NOMO-1 (cell line): ENCODE results near the gene DGCR8.

ENCODE experiments used
- DNase-seq, 2 experiments: peaks; one replicate each; lab custom pipeline; 2025; ENCODE audit not compliant: unreplicated experiment in 2 of 2; lab: John Stamatoyannopoulos, UW

DGCR8 gene

GRCh38 chr22:20079745-20080444 lies at the start of gene DGCR8:
DGCR8 (plus strand) TSS chr22:20080241; CDS start chr22:20085964, 5,723 bp downstream.
- DNase-seq, result peak; percentile 72 to 87

- no peak for DNase-seq
Measured at GRCh38 chr22:20031732-20032406, 48.2 kb upstream of the DGCR8 start.

DNA sequence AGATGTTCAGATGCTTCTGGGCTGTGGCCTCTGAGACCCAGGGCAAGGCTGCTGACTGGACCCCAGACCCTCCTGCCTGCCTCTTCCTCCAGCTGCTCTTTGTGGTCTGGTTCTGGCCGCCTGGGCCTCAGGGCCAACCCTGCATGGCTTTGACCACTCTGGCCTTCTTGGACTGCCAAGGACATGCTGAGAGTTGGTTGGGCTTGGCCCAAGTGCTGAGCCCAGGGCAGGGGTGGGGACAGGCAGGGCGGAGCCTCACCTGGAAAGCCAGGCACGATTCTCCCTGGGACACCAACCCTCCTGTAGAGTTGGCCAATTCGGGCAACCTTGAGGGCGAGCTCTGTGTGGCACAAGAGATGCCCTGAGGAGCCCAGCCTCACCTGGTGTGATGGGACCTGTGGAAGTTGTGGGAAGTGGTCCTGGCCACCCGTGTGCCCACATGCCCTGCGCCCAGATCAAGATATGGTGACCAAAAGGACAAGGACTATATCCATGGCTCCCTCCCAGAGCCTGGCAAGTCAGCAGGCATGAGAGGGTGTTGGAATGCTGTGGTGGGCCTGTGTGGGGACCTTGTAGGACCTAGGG lies 47.5 kb upstream of the DGCR8 start:
- DNase-seq, result no peak

DNA sequence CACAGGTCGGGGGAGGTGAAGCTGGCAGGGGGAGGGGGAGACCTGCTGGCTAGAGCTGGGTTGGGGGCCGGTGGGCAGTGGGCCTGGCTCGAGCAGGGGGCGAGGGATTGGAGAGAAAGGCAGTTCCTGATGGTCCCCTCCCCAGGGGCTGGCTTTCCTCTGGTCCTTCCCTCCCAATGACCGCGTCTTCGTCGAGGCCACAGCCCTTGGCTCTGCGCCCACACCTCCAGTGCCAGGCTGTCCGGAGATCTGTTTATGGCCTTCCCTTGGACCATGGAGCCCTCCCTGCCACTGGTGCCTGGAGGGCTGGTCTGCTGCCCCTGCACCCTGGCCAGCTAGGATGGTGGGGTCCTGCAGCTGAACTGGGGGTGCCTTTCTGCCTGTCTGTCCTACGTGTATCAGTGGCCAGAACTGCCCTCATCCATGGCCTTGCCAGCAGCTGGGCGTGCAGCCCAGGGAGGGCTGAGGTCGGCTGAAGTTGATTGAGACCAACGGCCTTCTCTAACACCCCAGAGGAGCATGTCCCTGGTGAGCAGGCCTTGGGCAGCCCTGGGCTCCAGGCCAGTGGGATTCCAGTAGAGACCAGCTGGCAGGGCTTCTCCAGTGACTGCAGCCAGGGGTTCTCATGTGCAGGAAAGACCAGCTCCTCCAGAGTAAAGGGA lies 46.9 kb upstream of the DGCR8 start:
- DNase-seq, result no peak

DNA sequence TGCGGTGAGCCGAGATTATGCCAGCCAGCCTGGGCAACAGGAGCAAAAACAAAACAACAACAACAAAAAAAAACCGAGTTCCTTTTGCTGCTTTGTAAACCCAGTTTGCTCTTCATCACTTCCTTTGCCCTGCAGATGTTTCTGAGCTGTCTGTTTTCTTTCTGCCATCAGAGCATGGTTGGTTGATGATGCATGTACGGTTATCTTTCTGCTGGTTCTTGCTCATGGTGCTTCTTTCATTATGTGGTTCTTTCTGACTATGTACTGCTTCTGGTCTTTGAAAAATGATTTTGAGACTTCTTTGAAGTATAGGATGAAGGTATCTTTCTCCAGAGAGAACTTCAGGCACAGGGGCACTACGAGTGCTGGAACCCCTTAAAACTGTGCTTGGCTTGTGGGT lies 45.9 kb upstream of the DGCR8 start:
- DNase-seq, result no peak

- no peak for DNase-seq
Measured at GRCh38 chr22:20035375-20036083, 44.5 kb upstream of the DGCR8 start.

GRCh38 chr22:20036084-20036482 lies 44.0 kb upstream of the DGCR8 start:
- DNase-seq, result no peak

- no peak for DNase-seq
Measured at GRCh38 chr22:20036535-20037392, 43.3 kb upstream of the DGCR8 start.

- DNase-seq, result no peak
Measured at GRCh38 chr22:20037419-20037818, 42.6 kb upstream of the DGCR8 start.

- no peak for DNase-seq
Measured at GRCh38 chr22:20038574-20038973, 41.5 kb upstream of the DGCR8 start.

GRCh38 chr22:20039683-20040325 lies 40.2 kb upstream of the DGCR8 start:
- DNase-seq, result no peak

- DNase-seq, result no peak
Measured at GRCh38 chr22:20040327-20041200, 39.5 kb upstream of the DGCR8 start.

DNA sequence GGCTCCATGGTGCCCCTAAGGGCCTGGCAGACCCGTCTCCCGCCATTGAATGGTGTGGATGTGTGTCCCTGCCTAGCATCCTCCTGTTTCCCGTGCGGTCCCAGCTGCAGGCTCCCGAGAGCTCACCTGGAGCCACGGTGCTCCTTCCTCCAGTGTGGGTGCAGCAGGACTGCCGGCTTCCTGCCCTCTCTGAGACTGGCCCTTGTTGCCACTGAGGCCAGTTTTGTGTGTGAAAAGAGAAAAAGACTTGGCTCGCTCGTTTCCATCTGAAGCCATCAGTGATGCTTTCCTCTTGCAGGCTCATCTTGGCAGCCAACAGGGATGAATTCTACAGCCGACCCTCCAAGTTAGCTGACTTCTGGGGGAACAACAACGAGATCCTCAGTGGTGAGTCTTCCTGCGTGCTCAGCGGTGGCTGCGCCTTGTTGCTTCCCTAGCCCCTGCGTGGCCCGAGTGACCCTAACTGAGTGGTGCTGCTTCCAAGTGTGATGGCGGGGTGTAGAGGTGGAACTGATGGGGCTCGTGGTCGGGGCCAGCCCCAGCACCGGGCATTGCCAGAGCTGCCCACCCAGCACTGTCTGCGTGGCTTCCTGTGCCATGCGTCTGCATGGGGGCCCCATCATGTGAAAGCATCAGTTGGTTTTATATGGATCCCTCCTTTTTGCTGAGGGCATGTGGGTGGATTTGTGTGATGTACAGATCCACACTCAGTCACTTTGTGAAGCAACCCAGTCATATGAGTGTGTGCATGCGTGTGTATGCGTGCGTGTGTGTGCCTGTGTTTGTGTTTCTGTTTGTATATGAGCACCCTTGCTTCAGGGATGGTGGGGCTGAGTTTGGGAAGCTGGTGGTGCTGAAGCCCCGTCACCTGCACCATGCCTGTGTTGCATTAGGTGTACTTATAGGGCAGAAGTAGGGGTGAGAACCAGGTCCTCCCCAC lies 36.7 kb upstream of the DGCR8 start:
- no peak for DNase-seq

- DNase-seq, result no peak
Measured at GRCh38 chr22:20043997-20044342, 36.1 kb upstream of the DGCR8 start.

DNA sequence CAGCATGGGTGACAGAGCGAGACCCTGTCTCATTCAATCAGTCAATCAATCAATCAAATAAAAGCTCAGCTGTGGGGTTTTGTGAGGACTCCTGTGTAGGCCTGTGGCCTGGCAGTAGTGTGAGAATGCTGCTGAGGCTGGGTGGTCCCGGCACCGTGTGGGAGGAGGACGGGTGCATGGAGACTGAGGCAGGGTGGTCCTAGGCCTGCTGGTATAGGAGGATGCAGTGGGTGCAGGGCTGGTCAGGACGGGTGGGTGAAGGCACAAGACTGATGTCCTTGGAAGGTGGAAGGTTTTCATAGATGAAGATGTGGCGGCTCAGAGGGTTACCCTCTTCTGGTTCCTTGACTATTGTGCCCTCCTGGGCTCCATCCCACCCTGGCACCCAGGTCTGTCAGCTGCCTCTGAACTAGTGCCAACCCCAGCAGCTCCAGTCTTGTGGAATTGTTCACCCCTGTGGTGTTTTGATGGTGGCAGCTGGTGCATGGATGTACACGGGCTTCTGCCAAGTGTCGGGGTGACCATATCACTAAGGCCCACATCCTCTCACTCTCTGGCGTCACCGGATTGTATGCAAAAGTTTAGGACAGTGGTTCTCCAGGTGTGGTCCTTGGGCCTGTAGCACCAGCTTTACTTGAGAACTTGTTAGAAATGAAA lies 35.4 kb upstream of the DGCR8 start:
- DNase-seq, result no peak

- DNase-seq, result no peak
Measured at GRCh38 chr22:20046730-20047129, 33.3 kb upstream of the DGCR8 start.

DNA sequence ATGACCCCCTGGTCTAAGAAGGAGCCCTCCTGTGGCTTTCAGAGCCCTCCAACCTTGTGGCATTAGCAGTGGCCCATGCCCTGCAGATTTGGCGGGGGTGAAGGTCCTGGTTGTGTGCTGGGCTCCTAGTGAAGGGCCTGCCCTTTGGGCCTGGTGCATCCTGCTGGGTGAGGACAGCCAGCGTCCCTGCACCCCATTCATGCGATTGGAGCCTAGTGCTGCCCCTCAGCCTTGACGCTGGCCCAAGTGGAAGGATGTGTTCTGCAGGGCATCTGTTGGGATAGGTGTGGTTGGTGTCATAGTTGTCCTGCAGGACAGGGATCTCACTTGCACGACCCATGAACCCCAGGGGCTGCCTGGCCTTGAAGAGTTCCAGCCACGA lies 28.1 kb upstream of the DGCR8 start:
- no peak for DNase-seq
